ENCODE measurements around the gene CEP43.

DNA sequence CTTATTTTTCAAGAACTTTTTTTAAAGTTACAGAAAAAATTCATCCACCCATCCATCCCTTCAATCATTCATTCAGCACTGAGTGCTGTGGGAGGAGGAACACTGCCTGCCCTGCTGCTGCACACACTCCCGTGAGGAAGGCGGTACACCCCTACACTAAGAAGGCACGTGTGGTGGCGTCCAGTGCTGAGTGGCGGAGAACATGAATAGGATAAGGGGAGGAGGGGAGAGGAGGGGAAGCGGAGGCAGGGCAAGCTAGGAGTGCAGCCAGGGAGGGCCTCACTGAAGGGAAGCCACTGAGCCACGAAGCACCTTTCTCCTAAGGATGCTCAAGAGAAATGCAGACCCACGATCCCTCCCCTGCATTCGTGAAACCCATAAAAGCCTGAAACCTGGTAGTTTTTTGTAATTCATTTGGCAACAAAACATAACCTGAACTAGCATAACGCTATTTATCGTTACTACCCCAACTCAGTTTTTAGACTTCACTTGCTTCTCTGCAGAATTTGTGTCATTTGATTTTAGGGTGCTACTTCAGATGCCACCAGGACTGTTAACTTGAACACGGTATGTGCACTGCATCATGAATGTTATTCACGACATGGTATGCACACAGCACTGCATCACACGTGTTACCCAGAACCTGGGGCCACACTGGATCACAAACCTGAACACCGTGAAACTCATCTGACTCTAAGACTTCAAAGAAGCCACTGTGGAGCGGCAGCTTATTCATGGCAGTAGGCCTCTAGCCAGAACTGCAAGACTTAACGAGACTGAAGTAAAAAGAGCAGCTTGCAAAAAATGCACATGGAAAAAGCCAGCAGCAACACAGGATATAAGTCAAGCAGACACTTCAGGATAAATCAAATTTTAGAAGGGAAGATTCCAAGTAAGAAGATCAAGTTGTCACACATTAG lies 46.4 kb upstream of the CEP43 start:
- TF ChIP-seq, protein P1, sequence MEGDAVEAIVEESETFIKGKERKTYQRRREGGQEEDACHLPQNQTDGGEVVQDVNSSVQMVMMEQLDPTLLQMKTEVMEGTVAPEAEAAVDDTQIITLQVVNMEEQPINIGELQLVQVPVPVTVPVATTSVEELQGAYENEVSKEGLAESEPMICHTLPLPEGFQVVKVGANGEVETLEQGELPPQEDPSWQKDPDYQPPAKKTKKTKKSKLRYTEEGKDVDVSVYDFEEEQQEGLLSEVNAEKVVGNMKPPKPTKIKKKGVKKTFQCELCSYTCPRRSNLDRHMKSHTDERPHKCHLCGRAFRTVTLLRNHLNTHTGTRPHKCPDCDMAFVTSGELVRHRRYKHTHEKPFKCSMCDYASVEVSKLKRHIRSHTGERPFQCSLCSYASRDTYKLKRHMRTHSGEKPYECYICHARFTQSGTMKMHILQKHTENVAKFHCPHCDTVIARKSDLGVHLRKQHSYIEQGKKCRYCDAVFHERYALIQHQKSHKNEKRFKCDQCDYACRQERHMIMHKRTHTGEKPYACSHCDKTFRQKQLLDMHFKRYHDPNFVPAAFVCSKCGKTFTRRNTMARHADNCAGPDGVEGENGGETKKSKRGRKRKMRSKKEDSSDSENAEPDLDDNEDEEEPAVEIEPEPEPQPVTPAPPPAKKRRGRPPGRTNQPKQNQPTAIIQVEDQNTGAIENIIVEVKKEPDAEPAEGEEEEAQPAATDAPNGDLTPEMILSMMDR (conservative IDR thresholded peaks at IDR 0.05; ENCODE audit: low read depth, low read length) = no peak
- no peak for TF ChIP-seq EZH2 (IDR thresholded peaks at IDR 0.05; ENCODE audit: borderline replicate concordance, low read depth, low read length, poor library complexity, severe bottlenecking)

Measured in A673 (cell line).